NT2/D1 (cell line): Measurements from ENCODE around the gene VEGFD.

Experiments used
- YY1 ChIP-seq: IDR thresholded peaks from 2 replicates; pipeline ENCODE4 v1.6.1; 2011; ENCODE audit not compliant: insufficient read length, insufficient read depth
- ZNF274 ChIP-seq: IDR thresholded peaks from 2 replicates; pipeline ENCODE4 v1.6.1; 2011; ENCODE audit warnings: mild to moderate bottlenecking, low read depth, low read length

DNA sequence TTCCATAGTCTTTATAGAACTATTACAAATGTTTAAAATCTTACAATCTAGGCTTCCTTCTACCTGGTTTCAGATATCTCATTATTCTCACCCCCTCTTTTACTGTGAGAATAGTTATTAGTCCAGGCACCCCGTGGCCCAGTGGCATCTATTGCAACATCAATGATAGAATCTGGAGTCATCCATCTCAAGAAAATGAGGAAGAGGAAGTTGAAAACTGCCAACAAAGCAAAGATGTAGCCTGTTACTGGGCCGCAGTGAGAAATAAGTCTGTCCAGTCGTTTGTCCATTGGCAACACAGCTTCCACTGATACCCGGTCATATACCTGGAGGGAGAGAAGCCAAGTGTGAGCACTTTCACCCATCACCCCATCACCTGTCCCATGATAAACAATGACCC, 62.8 kb downstream of the VEGFD start:
- TF ChIP-seq YY1 = no peak
- TF ChIP-seq ZNF274 = no peak
